ENCODE results near the gene HMMR.

DNA sequence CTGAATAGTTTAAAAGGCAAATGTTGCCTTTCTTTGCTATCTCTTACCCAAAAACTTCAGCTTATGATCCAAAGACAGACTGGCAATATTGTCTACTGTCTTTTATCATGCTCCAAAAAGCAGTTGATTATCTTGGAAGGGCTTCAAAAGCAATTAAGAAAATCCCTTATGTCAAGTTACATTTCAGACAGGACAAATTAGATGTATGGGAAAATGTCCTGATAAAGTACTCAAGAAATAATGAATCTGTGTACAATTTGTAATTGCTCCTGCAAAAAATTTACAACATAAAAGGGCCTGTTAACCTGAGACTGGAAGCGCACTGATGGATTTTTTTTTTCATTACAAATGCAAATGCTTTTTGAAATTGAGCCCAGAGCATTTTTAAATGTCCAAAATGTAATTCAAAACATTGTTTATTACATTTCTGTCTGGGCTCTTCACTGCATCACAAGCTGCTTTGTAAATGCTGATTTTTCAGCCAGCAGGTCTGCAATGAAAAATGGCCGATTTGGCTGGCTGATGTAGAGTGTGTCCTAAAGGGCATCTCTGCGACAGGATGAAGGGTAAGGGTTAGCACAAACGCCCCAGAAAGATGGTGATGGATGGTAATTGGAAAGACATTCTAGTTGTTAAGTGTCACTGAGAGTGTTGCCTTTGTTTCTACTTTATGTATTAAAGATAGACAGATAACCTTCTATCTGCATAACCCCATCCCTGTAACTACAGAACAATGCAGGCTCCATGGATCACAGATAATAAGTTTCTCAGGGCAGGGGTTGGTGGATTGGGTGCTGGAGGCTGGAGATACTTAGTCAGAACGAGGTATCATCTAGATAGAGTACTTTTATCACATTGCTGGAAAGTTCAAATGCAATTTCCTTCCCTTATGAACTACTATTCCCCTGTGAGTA is 72.0 kb downstream of the HMMR start:
- TF ChIP-seq, protein P1, sequence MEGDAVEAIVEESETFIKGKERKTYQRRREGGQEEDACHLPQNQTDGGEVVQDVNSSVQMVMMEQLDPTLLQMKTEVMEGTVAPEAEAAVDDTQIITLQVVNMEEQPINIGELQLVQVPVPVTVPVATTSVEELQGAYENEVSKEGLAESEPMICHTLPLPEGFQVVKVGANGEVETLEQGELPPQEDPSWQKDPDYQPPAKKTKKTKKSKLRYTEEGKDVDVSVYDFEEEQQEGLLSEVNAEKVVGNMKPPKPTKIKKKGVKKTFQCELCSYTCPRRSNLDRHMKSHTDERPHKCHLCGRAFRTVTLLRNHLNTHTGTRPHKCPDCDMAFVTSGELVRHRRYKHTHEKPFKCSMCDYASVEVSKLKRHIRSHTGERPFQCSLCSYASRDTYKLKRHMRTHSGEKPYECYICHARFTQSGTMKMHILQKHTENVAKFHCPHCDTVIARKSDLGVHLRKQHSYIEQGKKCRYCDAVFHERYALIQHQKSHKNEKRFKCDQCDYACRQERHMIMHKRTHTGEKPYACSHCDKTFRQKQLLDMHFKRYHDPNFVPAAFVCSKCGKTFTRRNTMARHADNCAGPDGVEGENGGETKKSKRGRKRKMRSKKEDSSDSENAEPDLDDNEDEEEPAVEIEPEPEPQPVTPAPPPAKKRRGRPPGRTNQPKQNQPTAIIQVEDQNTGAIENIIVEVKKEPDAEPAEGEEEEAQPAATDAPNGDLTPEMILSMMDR (conservative IDR thresholded peaks at IDR 0.05; ENCODE audit: low read depth, low read length), result no peak
- no peak for TF ChIP-seq POLR2A (IDR thresholded peaks at IDR 0.05; ENCODE audit: low read depth, low read length)
- no peak for TF ChIP-seq RFX5 (IDR thresholded peaks at IDR 0.05; ENCODE audit: low read depth, low read length)
- TF ChIP-seq FOS (IDR thresholded peaks at IDR 0.05; ENCODE audit: low read depth, low read length), result no peak
- TF ChIP-seq SMC3 (IDR thresholded peaks at IDR 0.05; ENCODE audit: low read depth, low read length), result no peak
- TF ChIP-seq RAD21 (IDR thresholded peaks at IDR 0.05; ENCODE audit: low read length), result no peak
- TF ChIP-seq, protein P2, sequence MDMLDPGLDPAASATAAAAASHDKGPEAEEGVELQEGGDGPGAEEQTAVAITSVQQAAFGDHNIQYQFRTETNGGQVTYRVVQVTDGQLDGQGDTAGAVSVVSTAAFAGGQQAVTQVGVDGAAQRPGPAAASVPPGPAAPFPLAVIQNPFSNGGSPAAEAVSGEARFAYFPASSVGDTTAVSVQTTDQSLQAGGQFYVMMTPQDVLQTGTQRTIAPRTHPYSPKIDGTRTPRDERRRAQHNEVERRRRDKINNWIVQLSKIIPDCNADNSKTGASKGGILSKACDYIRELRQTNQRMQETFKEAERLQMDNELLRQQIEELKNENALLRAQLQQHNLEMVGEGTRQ (IDR thresholded peaks at IDR 0.05; ENCODE audit: low read depth, low read length), result no peak
- no peak for TF ChIP-seq CHD1 (IDR thresholded peaks at IDR 0.05; ENCODE audit: low read depth, low read length)
- no peak for TF ChIP-seq RCOR1 (IDR thresholded peaks at IDR 0.05; ENCODE audit: insufficient replicate concordance, low read length)
- TF ChIP-seq MXI1 (IDR thresholded peaks at IDR 0.05; ENCODE audit: borderline replicate concordance, low read depth, low read length), result no peak
- TF ChIP-seq MAZ (IDR thresholded peaks at IDR 0.05; ENCODE audit: borderline replicate concordance, low read depth, low read length), result no peak

All from IMR-90 (cell line).